Neuronal stem cell (in vitro differentiated cells): Measurements from ENCODE around the gene GALNTL6.

Experiments used
- DNase-seq: peaks from one replicate; pipeline ENCODE4 v3.0.0-alpha.2; 2013; ENCODE audit warnings: low spot score
- H2AFZ ChIP-seq: one replicate; pipeline ENCODE4 v1.6.1; 2013; ENCODE audit warnings: mild to moderate bottlenecking, low read length, inconsistent platforms
- H2AK5ac ChIP-seq: 2 replicates; pipeline ENCODE4 v1.6.1; 2013; ENCODE audit warnings: low read depth, mild to moderate bottlenecking, inconsistent platforms, low read length, moderate library complexity, mixed read lengths
- H2BK120ac ChIP-seq: 2 replicates; pipeline ENCODE4 v1.6.1; 2013; ENCODE audit warnings: low read depth, mild to moderate bottlenecking, inconsistent platforms, low read length, moderate library complexity, mixed read lengths
- H2BK12ac ChIP-seq: one replicate; pipeline ENCODE4 v1.6.1; 2013; ENCODE audit warnings: low read length, inconsistent platforms
- H2BK15ac ChIP-seq: 2 replicates; pipeline ENCODE4 v1.6.1; 2013; ENCODE audit warnings: mild to moderate bottlenecking, low read length, inconsistent platforms, mixed read lengths
- H2BK5ac ChIP-seq: one replicate; pipeline ENCODE4 v1.6.1; 2013; ENCODE audit warnings: inconsistent platforms, mild to moderate bottlenecking, low read length, moderate library complexity
- H3K14ac ChIP-seq: one replicate; pipeline ENCODE4 v1.6.1; 2013; ENCODE audit warnings: low read length, inconsistent platforms
- H3K18ac ChIP-seq: 2 replicates; pipeline ENCODE4 v1.6.1; 2013; ENCODE audit warnings: low read length, inconsistent platforms
- H3K23ac ChIP-seq: 2 replicates; pipeline ENCODE4 v1.6.1; 2013; ENCODE audit warnings: low read depth, mild to moderate bottlenecking, mixed read lengths, low read length, inconsistent platforms; ENCODE audit not compliant: poor library complexity
- H3K27ac ChIP-seq: replicated peaks from 3 replicates; pipeline ENCODE4 v1.5.1; 2013; ENCODE audit warnings: low read length, inconsistent platforms
- H3K27me3 ChIP-seq, 3 experiments: 2 replicates each; pipeline ENCODE4 v1.6.1; 2013; ENCODE audit warnings: low read length in 3 of 3, mild to moderate bottlenecking in 2 of 3, inconsistent platforms in 1 of 3, low read depth in 1 of 3, mixed read lengths in 1 of 3, moderate library complexity in 1 of 3; ENCODE audit not compliant: control insufficient read depth in 3 of 3, insufficient read depth in 3 of 3
- H3K36me3 ChIP-seq, 2 donors: replicated peaks in 1 of 2; 2 replicates each; pipeline ENCODE4 v1.6.1; 2013; ENCODE audit warnings: low read length in 2 of 2; ENCODE audit not compliant: control insufficient read depth in 2 of 2, insufficient read depth in 2 of 2
- H3K4ac ChIP-seq: 2 replicates; pipeline ENCODE4 v1.6.1; 2013; ENCODE audit warnings: inconsistent platforms, mild to moderate bottlenecking, low read length, moderate library complexity
- H3K4me1 ChIP-seq, 2 donors: 1 replicate in 1 of 2; 2 replicates in 1 of 2; pipeline ENCODE4 v1.6.1; 2013; ENCODE audit warnings: low read length in 2 of 2, low read depth in 1 of 2; ENCODE audit not compliant: control insufficient read depth in 2 of 2, insufficient read depth in 1 of 2
- H3K4me2 ChIP-seq: one replicate; pipeline ENCODE4 v1.6.1; 2013; ENCODE audit warnings: mild to moderate bottlenecking, low read length, inconsistent platforms; ENCODE audit not compliant: insufficient read depth, poor library complexity, severe bottlenecking
- H3K4me3 ChIP-seq, 2 donors: 2 replicates each; pipeline ENCODE4 v1.5.1; 2013; ENCODE audit warnings: low read length in 2 of 2, mild to moderate bottlenecking in 2 of 2, inconsistent platforms in 1 of 2, moderate library complexity in 1 of 2
- H3K79me1 ChIP-seq: one replicate; pipeline ENCODE4 v1.6.1; 2013; ENCODE audit warnings: low read depth, mild to moderate bottlenecking, inconsistent platforms, low read length, moderate library complexity
- H3K9ac ChIP-seq: one replicate; pipeline ENCODE4 v1.6.1; 2013; ENCODE audit warnings: mild to moderate bottlenecking, low read depth, low read length, inconsistent platforms; ENCODE audit not compliant: poor library complexity
- H3K9me3 ChIP-seq, 2 donors: replicated peaks in 1 of 2; 2 replicates each; pipeline versions ENCODE3 to v1.6.1; 2013; ENCODE audit warnings: low read length in 2 of 2, mild to moderate bottlenecking in 2 of 2, inconsistent platforms in 1 of 2, low read depth in 1 of 2, mixed read lengths in 1 of 2, moderate library complexity in 1 of 2; ENCODE audit not compliant: control insufficient read depth in 2 of 2, insufficient read depth in 1 of 2
- H4K8ac ChIP-seq: one replicate; pipeline ENCODE4 v1.6.1; 2013; ENCODE audit warnings: low read depth, mild to moderate bottlenecking, inconsistent platforms, low read length, moderate library complexity
- H4K91ac ChIP-seq: one replicate; pipeline ENCODE4 v1.6.1; 2013; ENCODE audit warnings: low read length, low read depth, mild to moderate bottlenecking, inconsistent platforms; ENCODE audit not compliant: poor library complexity
- WGBS, 2 donors: extraction: QIAGEN DNeasy Blood & Tissue Kit; methylation state at CpG; one replicate each; pipeline ENCODE4 v1.1.7; 2013; ENCODE audit warnings: missing lambda C conversion rate in 2 of 2, mixed read lengths in 1 of 2; ENCODE audit not compliant: insufficient read length in 2 of 2, insufficient replicate concordance in 1 of 2; ENCODE audit errors: extremely low coverage in 2 of 2; 5-methylcytosine and 5-hydroxymethylcytosine counted together

GALNTL6 gene

DNA sequence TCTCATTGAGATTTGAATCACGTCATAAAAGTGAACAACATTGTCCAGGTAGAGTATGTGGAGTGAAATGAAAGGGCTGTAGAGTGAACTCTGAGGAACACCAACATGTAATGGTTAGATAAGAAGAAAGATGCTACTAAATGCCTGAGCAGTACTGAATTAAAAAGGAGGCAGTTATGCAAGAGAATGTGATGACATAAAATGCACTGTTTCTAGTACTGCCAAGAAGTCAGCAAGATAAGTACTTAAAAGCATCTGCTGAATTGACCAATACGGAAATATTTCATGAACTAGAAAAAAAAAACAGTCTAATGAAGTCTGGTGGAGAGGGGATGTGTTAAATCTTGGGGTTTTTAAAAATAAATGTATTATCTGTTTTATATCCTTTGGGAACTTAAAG lies 771.6 kb downstream of the GALNTL6 start:
- Histone ChIP-seq H3K36me3 (no peaks in the 10 kb centered on the region), H3K79me1 (no peaks in the 10 kb centered on the region), H3K4me3 (no peak overlapping the region), H3K27me3 (no peaks in the 10 kb centered on the region), H3K4ac (no peak overlapping the region), H2BK12ac (no peak overlapping the region), H3K4me2 (no peak overlapping the region), H3K9ac (no peak overlapping the region), H4K91ac (no peak overlapping the region), H2BK120ac (no peak overlapping the region), H4K8ac (no peak overlapping the region), H3K27ac (no peak overlapping the region), H2BK5ac (no peak overlapping the region), H2AK5ac (no peak overlapping the region), H3K14ac (no peak overlapping the region), H2AFZ (no peak overlapping the region), H2BK15ac (no peak overlapping the region), H3K9me3 (no peaks in the 10 kb centered on the region), H3K23ac (no peak overlapping the region), H3K4me1 (no peaks in the 10 kb centered on the region), H3K18ac (no peak overlapping the region)
- WGBS, 2 donors = no CpG with 5 or more reads among the region's 2 CpGs
- no peak for DNase-seq

DNA sequence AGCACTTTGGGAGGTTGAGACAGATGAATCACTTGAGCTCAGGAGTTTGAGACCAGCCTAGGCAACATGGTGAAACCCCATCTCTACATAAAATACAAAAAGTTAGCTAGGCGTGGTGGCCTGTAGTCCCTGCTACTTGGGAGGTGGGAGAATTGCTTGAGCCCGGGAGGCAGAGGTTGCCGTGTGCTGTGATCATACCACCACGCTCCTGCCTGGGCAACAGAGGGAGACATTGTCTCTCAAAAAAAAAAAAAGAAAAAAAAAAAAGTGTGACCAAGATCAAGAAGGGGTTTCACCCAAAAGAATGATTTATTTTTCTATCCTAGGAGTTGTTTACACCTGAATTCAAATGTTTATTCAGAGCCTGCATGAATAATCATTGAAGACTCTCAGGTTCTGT lies 783.0 kb downstream of the GALNTL6 start:
- Histone ChIP-seq H3K36me3 (no peaks in the 10 kb centered on the region), H3K9ac (no peak overlapping the region), H2BK5ac (no peak overlapping the region), H3K27me3 (no peaks in the 10 kb centered on the region), H3K4ac (no peak overlapping the region), H2AK5ac (no peak overlapping the region), H2BK15ac (no peak overlapping the region), H2BK120ac (no peak overlapping the region), H3K23ac (no peak overlapping the region), H4K8ac (no peak overlapping the region), H3K9me3 (no peaks in the 10 kb centered on the region), H3K4me2 (no peak overlapping the region), H4K91ac (no peak overlapping the region), H3K18ac (no peak overlapping the region), H3K4me3 (no peak overlapping the region), H3K79me1 (no peaks in the 10 kb centered on the region), H3K27ac (no peak overlapping the region), H3K4me1 (peaks cover under 1 to 4% of the 10 kb centered on the region in 2 donors), H3K14ac (no peak overlapping the region), H2AFZ (no peak overlapping the region), H2BK12ac (no peak overlapping the region)
- no CpG with 5 or more reads among the region's 4 CpGs for WGBS, 2 donors
- DNase-seq = no peak

GRCh38 chr4:172599554-172599953 lies 786.4 kb downstream of the GALNTL6 start:
- no peak overlapping the region for H3K14ac ChIP-seq
- H3K9ac ChIP-seq = no peak overlapping the region
- no peak overlapping the region for H2AK5ac ChIP-seq
- no peak overlapping the region for H2AFZ ChIP-seq
- H2BK5ac ChIP-seq = no peak overlapping the region
- no peaks in the 10 kb centered on the region for H3K27me3 ChIP-seq
- H2BK12ac ChIP-seq = no peak overlapping the region
- H2BK120ac ChIP-seq = no peak overlapping the region
- H3K23ac ChIP-seq = no peak overlapping the region
- no peak overlapping the region for H3K4me2 ChIP-seq
- no peak overlapping the region for H3K18ac ChIP-seq
- no peak for DNase-seq
- H3K36me3 ChIP-seq = no peaks in the 10 kb centered on the region
- no peak overlapping the region for H4K8ac ChIP-seq
- H3K4me1 ChIP-seq = peaks cover 3 to 26% of the 10 kb centered on the region in 2 donors
- H2BK15ac ChIP-seq = no peak overlapping the region
- no peaks in the 10 kb centered on the region for H3K9me3 ChIP-seq
- H3K4ac ChIP-seq = no peak overlapping the region
- no peak overlapping the region for H3K27ac ChIP-seq
- WGBS, 2 donors = no CpG with 5 or more reads among the region's 4 CpGs
- no peak overlapping the region for H3K4me3 ChIP-seq
- no peaks in the 10 kb centered on the region for H3K79me1 ChIP-seq
- H4K91ac ChIP-seq = no peak overlapping the region

DNA sequence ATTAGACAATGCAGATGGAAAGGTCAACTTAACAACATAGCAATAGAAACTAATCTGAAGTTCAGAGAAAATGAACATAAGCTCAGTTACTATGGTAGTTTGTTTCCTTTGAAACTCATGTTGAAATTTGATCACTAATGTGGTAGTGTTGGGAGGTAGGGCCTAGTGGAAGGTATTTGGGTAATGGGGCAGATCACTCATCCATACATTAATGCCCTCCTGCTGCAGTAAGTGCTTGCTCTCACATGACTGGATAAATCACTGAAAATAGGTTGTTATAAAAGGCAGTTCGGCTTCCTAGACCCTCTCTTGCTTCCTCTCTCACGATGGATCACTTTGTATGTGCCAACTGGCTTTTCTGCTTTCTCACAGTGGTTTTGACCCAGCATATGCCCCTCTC lies 788.0 kb downstream of the GALNTL6 start:
- H3K4ac ChIP-seq = no peak overlapping the region
- H3K18ac ChIP-seq = peak overlapping the region; percentile 7
- peak overlapping the region; percentile 25 for H2AFZ ChIP-seq
- peak overlapping the region; percentile 31 for H3K4me2 ChIP-seq
- H3K4me1 ChIP-seq = peaks cover 3 to 35% of the 10 kb centered on the region in 2 donors
- no CpG with 5 or more reads among the region's 2 CpGs for WGBS, 2 donors
- H4K8ac ChIP-seq = no peak overlapping the region
- H3K23ac ChIP-seq = no peak overlapping the region
- H3K4me3 ChIP-seq = no peak overlapping the region
- H3K79me1 ChIP-seq = no peaks in the 10 kb centered on the region
- no peak overlapping the region for H2BK12ac ChIP-seq
- H3K14ac ChIP-seq = no peak overlapping the region
- no peaks in the 10 kb centered on the region for H3K36me3 ChIP-seq
- H2BK15ac ChIP-seq = no peak overlapping the region
- no peak overlapping the region for H3K9ac ChIP-seq
- H3K27ac ChIP-seq = no peak overlapping the region
- H2AK5ac ChIP-seq = no peak overlapping the region
- DNase-seq = peak; percentile 32
- no peak overlapping the region for H2BK120ac ChIP-seq
- no peaks in the 10 kb centered on the region for H3K27me3 ChIP-seq
- no peaks in the 10 kb centered on the region for H3K9me3 ChIP-seq
- H2BK5ac ChIP-seq = no peak overlapping the region
- H4K91ac ChIP-seq = no peak overlapping the region
